Stomach (tissue), 9 donors: ENCODE results near the gene CDC73. TPM values are rescaled to one million over a fixed set of nuclear protein-coding genes. Genes with fewer than 3 reads are reported as not detected.
A peak's percentile ranks its signal among the peaks of the same experiment; 100 is the strongest.

Source experiments
- DNase-seq, 2 donors: peaks; one replicate each; pipeline versions ENCODE4 v3.0.0 to v3.0.0-alpha.2; 2013 to 2019
- H3K27ac ChIP-seq, 5 donors: fragments of 200-600 bp in 4 of 5; sonication (generic) in 4 of 5; one replicate each; pipeline ENCODE4 v1.5.1; 2013 to 2019; ENCODE audit warnings: mild to moderate bottlenecking in 1 of 5, moderate library complexity in 1 of 5
- H3K27me3 ChIP-seq, 3 donors: fragments of 200-600 bp; sonication (generic); one replicate each; pipeline ENCODE4 v1.5.1; 2017 to 2019; ENCODE audit warnings: mixed run types in 1 of 3
- H3K36me3 ChIP-seq, 4 donors: fragments of 200-600 bp; sonication (generic); 1 replicate in 3 of 4; 2 replicates in 1 of 4; pipeline ENCODE4 v1.5.1; 2016 to 2019
- H3K4me1 ChIP-seq, 4 donors: fragments of 200-600 bp; sonication (generic); one replicate each; pipeline ENCODE4 v1.5.1; 2016 to 2019
- H3K4me3 ChIP-seq, 4 donors: fragments of 200-600 bp; sonication (generic) in 3 of 4; one replicate each; pipeline ENCODE4 v1.5.1; 2016 to 2019; ENCODE audit warnings: mild to moderate bottlenecking in 1 of 4
- H3K9me3 ChIP-seq, 4 donors: fragments of 200-600 bp; sonication (generic); one replicate each; pipeline ENCODE4 v1.5.1; 2016 to 2019
- EP300 ChIP-seq: sonication (generic); formaldehyde crosslinking; IDR thresholded peaks from one replicate; pipeline ENCODE4 v1.6.1; 2017; ENCODE audit warnings: antibody characterized with exemption
- POLR2A ChIP-seq, 4 donors: fragments of 450-650 bp; IDR thresholded peaks; one replicate each; pipeline ENCODE4 v1.6.1; 2016; ENCODE audit warnings: antibody characterized with exemption in 4 of 4, control low read depth in 2 of 4, mild to moderate bottlenecking in 1 of 4, moderate library complexity in 1 of 4
- POLR2AphosphoS5 ChIP-seq, 3 donors: sonication (generic); formaldehyde crosslinking; IDR thresholded peaks; one replicate each; pipeline ENCODE4 v1.6.1; 2016; ENCODE audit warnings: antibody characterized with exemption in 3 of 3
- WGBS, 5 donors: extraction: QIAGEN DNeasy Blood & Tissue Kit in 3 of 5; methylation state at CpG; one replicate each; pipeline versions ENCODE4 v1.1.5 to v1.1.7; 2013 to 2018; 5-methylcytosine and 5-hydroxymethylcytosine counted together
- intact Hi-C: fragments of 100-400 bp; cut with DNase I; formaldehyde crosslinking; loops from one replicate; pipeline ENCODE4 v1.15.1; 2023; ENCODE audit warnings: low total_unique reads
- polyA plus RNA-seq, 3 donors: library from polyadenylated mRNA; stranded (reverse); fragments of 200-250 nt; gene quantifications; one replicate each; pipeline ENCODE4 v1.2.3, GENCODE V29; 2013
- total RNA-seq, 5 donors: library from RNA; depleted of rRNA; stranded (reverse); fragments of >200 nt; gene quantifications; one replicate each; pipeline versions ENCODE4 v1.1.0 to v1.2.3, GENCODE V29; 2014 to 2016
- TF ChIP-seq, protein P1 (sequence below), 7 experiments: fragments of 450-650 bp in 4 of 7; fragments of 200-600 bp in 3 of 7; sonication (generic) in 3 of 7; IDR thresholded peaks; one replicate each; pipeline ENCODE4 v1.5.1; 2016 to 2019; ENCODE audit warnings: antibody characterized with exemption in 7 of 7, control low read depth in 2 of 7, mild to moderate bottlenecking in 1 of 7
- donor health status: healthy with polysubstance abuse.
- donor health status: Bipolar disorder and iron deficiency.
- donor health status: healthy.

Gene CDC73
- total and polyA plus RNA-seq, 8 donors: 6.7 to 75.9 (median 20.1) TPM

DNA sequence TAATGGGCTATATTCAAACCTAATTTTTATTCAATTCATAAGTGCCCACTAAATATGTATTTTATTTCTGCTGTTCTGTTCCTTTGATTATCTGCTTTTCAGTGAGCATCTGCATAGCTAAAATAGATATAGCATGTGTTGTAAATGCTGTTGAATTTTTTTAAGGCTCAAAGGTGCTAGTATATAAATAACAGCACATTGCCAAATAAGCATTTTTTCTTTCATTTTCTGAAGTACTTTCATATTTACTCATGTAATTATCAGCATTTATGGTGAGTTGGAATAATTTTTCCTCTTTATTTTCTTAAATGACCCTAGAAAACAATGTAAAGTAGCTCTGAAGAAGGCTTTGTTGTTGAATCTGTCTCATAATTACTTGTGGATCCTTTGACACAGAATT is 134.2 kb downstream of the CDC73 start:
- no peaks in the 10 kb centered on the region for H3K27me3 ChIP-seq
- H3K27ac ChIP-seq: no peak overlapping the region
- TF ChIP-seq POLR2A (IDR thresholded peaks at IDR 0.05): no peak
- no peak overlapping the region for H3K4me3 ChIP-seq
- no peaks in the 10 kb centered on the region for H3K9me3 ChIP-seq
- intact Hi-C loops: no loop called here
- H3K36me3 ChIP-seq: peaks cover 0 to 13% (median 6%) of the 10 kb centered on the region in 4 donors
- H3K4me1 ChIP-seq: peaks cover 0 to 15% (median 3%) of the 10 kb centered on the region in 4 donors
- DNase-seq: no peak

DNA sequence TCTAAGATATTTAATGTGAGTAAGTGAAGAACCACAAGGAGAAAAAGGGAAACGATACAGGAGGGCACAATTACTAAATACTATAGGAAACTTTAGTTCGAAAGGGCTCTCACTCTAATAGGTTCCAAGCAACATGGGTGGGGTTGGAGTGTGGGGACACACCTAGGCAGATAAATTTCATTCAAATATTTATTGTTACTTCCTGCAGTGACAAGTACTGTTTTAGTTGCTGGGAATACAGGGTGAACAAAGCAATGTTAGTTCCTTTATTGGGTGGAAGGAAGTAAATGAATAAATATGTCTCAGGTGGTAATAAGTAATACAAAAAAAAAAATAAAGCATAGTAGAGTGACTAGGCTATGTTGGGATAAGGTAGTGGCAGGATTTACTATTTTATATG is 137.8 kb downstream of the CDC73 start:
- intact Hi-C loops: no loop called here
- peaks cover 0 to 15% (median 3%) of the 10 kb centered on the region in 4 donors for H3K4me1 ChIP-seq
- H3K9me3 ChIP-seq: no peaks in the 10 kb centered on the region
- no peak overlapping the region for H3K4me3 ChIP-seq
- TF ChIP-seq EP300 (no peak), POLR2A (IDR thresholded peaks at IDR 0.05) (no peak), POLR2AphosphoS5 (IDR thresholded peaks at IDR 0.05) (peak in 1 of 3 donors; percentile 16)
- TF ChIP-seq, protein P1, sequence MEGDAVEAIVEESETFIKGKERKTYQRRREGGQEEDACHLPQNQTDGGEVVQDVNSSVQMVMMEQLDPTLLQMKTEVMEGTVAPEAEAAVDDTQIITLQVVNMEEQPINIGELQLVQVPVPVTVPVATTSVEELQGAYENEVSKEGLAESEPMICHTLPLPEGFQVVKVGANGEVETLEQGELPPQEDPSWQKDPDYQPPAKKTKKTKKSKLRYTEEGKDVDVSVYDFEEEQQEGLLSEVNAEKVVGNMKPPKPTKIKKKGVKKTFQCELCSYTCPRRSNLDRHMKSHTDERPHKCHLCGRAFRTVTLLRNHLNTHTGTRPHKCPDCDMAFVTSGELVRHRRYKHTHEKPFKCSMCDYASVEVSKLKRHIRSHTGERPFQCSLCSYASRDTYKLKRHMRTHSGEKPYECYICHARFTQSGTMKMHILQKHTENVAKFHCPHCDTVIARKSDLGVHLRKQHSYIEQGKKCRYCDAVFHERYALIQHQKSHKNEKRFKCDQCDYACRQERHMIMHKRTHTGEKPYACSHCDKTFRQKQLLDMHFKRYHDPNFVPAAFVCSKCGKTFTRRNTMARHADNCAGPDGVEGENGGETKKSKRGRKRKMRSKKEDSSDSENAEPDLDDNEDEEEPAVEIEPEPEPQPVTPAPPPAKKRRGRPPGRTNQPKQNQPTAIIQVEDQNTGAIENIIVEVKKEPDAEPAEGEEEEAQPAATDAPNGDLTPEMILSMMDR (IDR thresholded peaks at IDR 0.05): no peak
- peak in 1 of 2 donors; percentile 57 for DNase-seq
- peak overlapping the region in 3 of 5 donors; percentile 42 to 75 (median 74) for H3K27ac ChIP-seq
- H3K27me3 ChIP-seq: no peaks in the 10 kb centered on the region
- peaks cover 0 to 9% (median 6%) of the 10 kb centered on the region in 4 donors for H3K36me3 ChIP-seq
- WGBS, 5 donors: 30 to 85% (median 62%) methylated on average over 2 of the region's 2 CpGs

DNA sequence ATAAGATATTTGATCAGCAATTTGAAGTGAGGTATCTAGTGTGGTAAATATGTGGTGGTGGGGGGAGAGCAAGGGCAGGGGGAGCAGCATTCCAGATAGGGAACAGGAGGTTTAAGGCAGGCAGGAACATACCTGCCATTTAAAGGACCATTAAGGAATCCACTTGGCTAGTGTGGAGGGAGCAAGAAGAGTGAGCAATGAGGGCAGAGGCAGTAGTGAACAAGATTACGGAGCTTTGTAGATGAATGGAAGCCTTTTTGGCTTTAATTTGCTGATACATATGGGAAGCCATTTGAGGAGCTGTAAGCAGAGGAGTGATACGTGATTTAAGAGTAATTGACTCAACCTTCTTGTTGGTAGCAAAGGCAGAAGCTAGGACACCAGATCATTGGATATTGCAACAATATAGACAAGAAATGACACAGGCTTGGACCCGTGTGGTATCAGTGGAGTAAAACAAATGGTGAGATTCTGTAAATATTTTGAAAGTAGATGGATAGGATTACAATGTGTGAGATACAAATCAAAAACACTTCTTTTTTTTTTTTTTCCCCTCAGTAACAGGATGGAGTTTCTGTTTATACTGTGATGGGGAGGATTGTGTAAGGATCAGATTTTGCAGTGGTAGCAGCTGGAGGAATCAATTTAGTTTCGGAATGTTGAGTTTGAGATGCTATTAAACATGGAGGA is 138.4 kb downstream of the CDC73 start:
- intact Hi-C loops: no loop called here
- H3K27me3 ChIP-seq: no peaks in the 10 kb centered on the region
- H3K27ac ChIP-seq: peak overlapping the region in 4 of 5 donors; percentile 42 to 75 (median 64)
- WGBS, 5 donors: 63 to 77% (median 69%) methylated on average over 4 of the region's 4 CpGs
- H3K36me3 ChIP-seq: peaks cover 0 to 11% (median 6%) of the 10 kb centered on the region in 4 donors
- peaks cover 0 to 15% (median 3%) of the 10 kb centered on the region in 4 donors for H3K4me1 ChIP-seq
- no peak overlapping the region for H3K4me3 ChIP-seq
- no peak for DNase-seq
- H3K9me3 ChIP-seq: no peaks in the 10 kb centered on the region
- TF ChIP-seq POLR2A (IDR thresholded peaks at IDR 0.05): no peak
- TF ChIP-seq POLR2AphosphoS5 (IDR thresholded peaks at IDR 0.05): no peak
- no peak for TF ChIP-seq EP300
- TF ChIP-seq, protein P1 (IDR thresholded peaks at IDR 0.05): no peak

DNA sequence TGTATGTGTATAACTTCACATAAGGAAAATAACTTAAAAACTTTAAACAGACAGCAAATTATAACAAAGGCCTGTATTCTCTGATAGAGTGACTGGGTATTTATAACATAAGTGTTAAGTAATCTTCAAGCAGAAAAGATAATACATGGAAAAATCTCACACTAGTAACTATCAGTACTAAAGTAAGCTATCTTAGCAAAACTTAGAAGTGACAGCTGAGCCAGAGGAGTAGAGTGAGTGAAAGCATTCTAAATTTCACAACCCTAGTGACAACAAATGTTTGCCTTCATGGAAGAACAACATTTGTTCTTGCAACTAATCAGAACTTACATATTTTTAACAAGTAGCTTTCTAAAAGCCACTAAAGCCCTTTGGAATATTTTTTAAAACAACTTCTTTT is 139.1 kb downstream of the CDC73 start:
- DNase-seq: no peak
- H3K36me3 ChIP-seq: peaks cover 0 to 17% (median 6%) of the 10 kb centered on the region in 4 donors

More for the DNA sequence above, 139.1 kb downstream of the CDC73 start:
- Histone ChIP-seq H3K27ac (peak overlapping the region in 2 of 5 donors; percentile 74 to 75), H3K4me3 (no peak overlapping the region), H3K27me3 (no peaks in the 10 kb centered on the region), H3K4me1 (peaks cover 0 to 15% (median 3%) of the 10 kb centered on the region in 4 donors), H3K9me3 (no peaks in the 10 kb centered on the region)
- TF ChIP-seq POLR2A (IDR thresholded peaks at IDR 0.05) (no peak), EP300 (no peak), POLR2AphosphoS5 (IDR thresholded peaks at IDR 0.05) (no peak)
- TF ChIP-seq, protein P1 (IDR thresholded peaks at IDR 0.05): no peak
- intact Hi-C loops: no loop called here
